Peyer's patch (tissue), 4 donors: ENCODE results near the gene C2orf68.

Source experiments
- CTCF ChIP-seq, 6 experiments: fragments of 450-650 bp in 4 of 6; fragments of 200-600 bp in 2 of 6; sonication (generic) in 1 of 6; IDR thresholded peaks; one replicate each; pipeline ENCODE4 v1.5.1; 2017 to 2019; ENCODE audit warnings: antibody characterized with exemption in 6 of 6, mild to moderate bottlenecking in 3 of 6, moderate library complexity in 1 of 6
- POLR2A ChIP-seq, 2 donors: fragments of 450-650 bp; IDR thresholded peaks; one replicate each; pipeline ENCODE4 v1.5.1; 2017; ENCODE audit warnings: antibody characterized with exemption in 2 of 2, mild to moderate bottlenecking in 2 of 2, moderate library complexity in 2 of 2

- TF ChIP-seq CTCF (IDR thresholded peaks at IDR 0.05) (peak in 4 of 6 experiments; percentile 24 to 48 (median 32)), POLR2A (IDR thresholded peaks at IDR 0.05) (peak; percentile 84 to 93)
Observed at GRCh38 chr2:85561280-85562212, 50.3 kb downstream of the C2orf68 start, which contains the start of gene GGCX.
